Hepatocyte (in vitro differentiated cells): ENCODE results near the gene PYGO2.

Experiments
- EZH2 ChIP-seq: fragments of 200-600 bp; sonication (generic); IDR thresholded peaks from 2 replicates; pipeline ENCODE4 v1.6.1; 2016; ENCODE audit warnings: antibody characterized with exemption, mild to moderate bottlenecking, borderline replicate concordance
- EZH2phosphoT487 ChIP-seq: fragments of 200-600 bp; sonication (generic); IDR thresholded peaks from one replicate; pipeline ENCODE4 v1.6.1; 2018; ENCODE audit warnings: antibody characterized with exemption, mild to moderate bottlenecking, low read depth, moderate library complexity; ENCODE audit not compliant: unreplicated experiment, severe bottlenecking
- TF ChIP-seq, protein P1 (sequence below): fragments of 200-600 bp; sonication (generic); IDR thresholded peaks from 2 replicates; pipeline ENCODE4 v1.5.1; 2016; ENCODE audit warnings: antibody characterized with exemption, mild to moderate bottlenecking; ENCODE audit not compliant: poor library complexity

DNA sequence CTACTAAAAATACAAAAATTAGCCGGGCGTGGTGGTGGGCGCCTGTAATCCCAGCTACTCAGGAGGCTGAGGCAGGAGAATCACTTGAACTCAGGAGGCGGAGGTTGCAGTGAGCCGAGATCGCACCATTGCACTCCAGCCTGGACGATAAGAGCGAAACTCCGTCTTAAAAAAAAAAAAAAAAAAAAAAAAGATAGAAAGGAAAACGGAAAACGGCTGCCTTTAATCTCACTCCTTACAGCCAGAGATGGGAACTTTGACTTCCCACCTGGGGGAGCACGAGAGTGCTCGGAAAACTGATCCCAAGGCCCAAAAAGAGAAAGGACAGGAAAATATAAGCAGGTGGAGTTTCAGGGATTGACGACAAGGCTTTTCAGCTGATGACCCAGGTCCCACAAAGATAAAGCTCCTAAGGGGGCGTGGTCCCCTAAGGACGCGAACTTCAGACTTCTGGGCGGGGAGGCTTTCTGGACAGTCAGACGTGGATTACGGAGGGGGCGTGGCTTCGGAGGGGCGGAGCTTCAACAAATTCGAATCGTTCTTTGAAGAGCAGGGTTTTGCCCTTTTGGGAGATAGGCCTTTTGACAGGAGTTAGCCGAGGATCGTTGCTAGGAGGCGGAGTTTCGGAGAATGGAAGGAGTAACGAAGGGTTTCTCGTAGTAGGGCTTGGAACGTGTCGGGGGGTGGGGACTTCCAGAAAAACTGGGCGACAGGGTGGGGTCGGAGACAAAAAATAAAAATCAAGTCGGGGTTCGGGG is 11.9 kb upstream of the PYGO2 start:
- TF ChIP-seq, protein P1, sequence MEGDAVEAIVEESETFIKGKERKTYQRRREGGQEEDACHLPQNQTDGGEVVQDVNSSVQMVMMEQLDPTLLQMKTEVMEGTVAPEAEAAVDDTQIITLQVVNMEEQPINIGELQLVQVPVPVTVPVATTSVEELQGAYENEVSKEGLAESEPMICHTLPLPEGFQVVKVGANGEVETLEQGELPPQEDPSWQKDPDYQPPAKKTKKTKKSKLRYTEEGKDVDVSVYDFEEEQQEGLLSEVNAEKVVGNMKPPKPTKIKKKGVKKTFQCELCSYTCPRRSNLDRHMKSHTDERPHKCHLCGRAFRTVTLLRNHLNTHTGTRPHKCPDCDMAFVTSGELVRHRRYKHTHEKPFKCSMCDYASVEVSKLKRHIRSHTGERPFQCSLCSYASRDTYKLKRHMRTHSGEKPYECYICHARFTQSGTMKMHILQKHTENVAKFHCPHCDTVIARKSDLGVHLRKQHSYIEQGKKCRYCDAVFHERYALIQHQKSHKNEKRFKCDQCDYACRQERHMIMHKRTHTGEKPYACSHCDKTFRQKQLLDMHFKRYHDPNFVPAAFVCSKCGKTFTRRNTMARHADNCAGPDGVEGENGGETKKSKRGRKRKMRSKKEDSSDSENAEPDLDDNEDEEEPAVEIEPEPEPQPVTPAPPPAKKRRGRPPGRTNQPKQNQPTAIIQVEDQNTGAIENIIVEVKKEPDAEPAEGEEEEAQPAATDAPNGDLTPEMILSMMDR = peak; percentile 38
- TF ChIP-seq EZH2 (no peak), EZH2phosphoT487 (no peak)
